GM18502 (cell line): ENCODE data around the gene NDUFS1.

Experiments used
- ATAC-seq: cut with Tn5 transposase; IDR thresholded peaks from one replicate; pipeline ENCODE4 v1.9.1; 2021; ENCODE audit warnings: mild to moderate bottlenecking; ENCODE audit not compliant: unreplicated experiment, poor library complexity

Gene NDUFS1

GRCh38 chr2:206071807-206072206, 87.4 kb downstream of the NDUFS1 start:
- no peak for ATAC-seq

DNA sequence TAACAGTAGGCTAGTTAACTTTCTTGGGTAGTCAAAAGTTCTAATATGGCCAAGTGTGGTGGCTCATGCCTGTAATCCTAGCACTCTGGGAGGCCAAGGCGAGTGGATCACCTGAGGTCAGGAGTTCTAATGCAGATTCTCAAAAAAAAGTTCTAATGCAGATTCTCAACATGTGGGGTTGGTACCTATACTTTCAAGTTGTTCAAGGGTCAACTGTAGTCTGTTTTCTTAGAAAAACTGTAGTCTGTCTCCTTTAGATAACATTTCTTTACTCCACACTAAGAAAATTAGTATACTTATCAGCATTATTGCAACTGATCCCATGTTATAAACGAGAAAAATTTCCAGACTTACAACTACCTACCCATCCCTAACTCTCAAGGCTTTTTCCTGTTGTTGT, 89.8 kb downstream of the NDUFS1 start:
- no peak for ATAC-seq

- no peak for ATAC-seq
Measured at GRCh38 chr2:206068207-206068606, 91.0 kb downstream of the NDUFS1 start.
